Measurements from ENCODE around the gene WNT3A.
A peak's percentile ranks its signal among the peaks of the same experiment; 100 is the strongest.

Gene WNT3A

GRCh38 chr1:228068359-228068758 is 61.6 kb downstream of the WNT3A start:
- DNase-seq = no peak

GRCh38 chr1:228070173-228070572 is 63.4 kb downstream of the WNT3A start:
- no peak for DNase-seq

- DNase-seq = no peak
These were observed 64.1 kb downstream of the WNT3A start for GRCh38 chr1:228070851-228071250.

- no peak for DNase-seq
These were observed 65.2 kb downstream of the WNT3A start for GRCh38 chr1:228071839-228072657.

- DNase-seq = no peak
These were observed 65.9 kb downstream of the WNT3A start for GRCh38 chr1:228072658-228073043.

GRCh38 chr1:228073061-228073856 is 66.5 kb downstream of the WNT3A start:
- DNase-seq = no peak

- no peak for DNase-seq
These were observed 67.2 kb downstream of the WNT3A start for GRCh38 chr1:228073857-228074545.

- DNase-seq = no peak
These were observed 68.3 kb downstream of the WNT3A start for GRCh38 chr1:228074954-228075730.

GRCh38 chr1:228075801-228076271 is 69.0 kb downstream of the WNT3A start:
- DNase-seq = no peak

- DNase-seq = no peak
These were observed 70.1 kb downstream of the WNT3A start for GRCh38 chr1:228076796-228077430.

GRCh38 chr1:228077565-228078330 is 71.0 kb downstream of the WNT3A start:
- DNase-seq = no peak

- no peak for DNase-seq
These were observed 72.2 kb downstream of the WNT3A start for GRCh38 chr1:228079013-228079412.

- no peak for DNase-seq
These were observed 72.9 kb downstream of the WNT3A start for GRCh38 chr1:228079601-228080263.

- DNase-seq = no peak
These were observed 74.3 kb downstream of the WNT3A start for GRCh38 chr1:228081144-228081543.

GRCh38 chr1:228081578-228082213 is 74.9 kb downstream of the WNT3A start:
- no peak for DNase-seq

- DNase-seq = peak in 57 of 58 donors; percentile 36 to 96 (median 88)
These were observed 75.6 kb downstream of the WNT3A start, which contains the start of gene ARF1 for GRCh38 chr1:228082214-228082917. ARF1 (plus strand) TSS chr1:228082708; CDS start chr1:228097115, 14,407 bp downstream.

Measured in anterior cingulate cortex (tissue), 58 donors.